PC-9 (cell line): Measurements from ENCODE around the gene KCNQ5. TPM values are rescaled to one million over a fixed set of nuclear protein-coding genes. Genes with fewer than 3 reads are reported as not detected.

Source experiments
- BruUV-seq: library from RNA; stranded (reverse); fragments of 400-500 nt; replicated peaks from 2 replicates; lab custom pipeline; 2021; lab: Mats Ljungman, UMichigan
- CTCF ChIA-PET: fragments of 300-600 bp; sonication (Branson Sonifier 250); formaldehyde crosslinking; loops from one replicate; lab custom pipeline; 2022; ENCODE audit warnings: antibody characterized with exemption; lab: Charles Lee
- POLR2A ChIA-PET: fragments of 300-600 bp; sonication (Branson Sonifier 250); formaldehyde crosslinking; loops from one replicate; lab custom pipeline; 2022; ENCODE audit warnings: antibody characterized with exemption; ENCODE audit not compliant: unreplicated experiment; lab: Charles Lee
- DNase-seq, 2 experiments: peaks; one replicate each; pipeline versions ENCODE4 v3.0.0 to v3.0.0-alpha.2; 2015 to 2022; ENCODE audit warnings: mixed read lengths in 1 of 2
- H2AFZ ChIP-seq: fragments of 200-600 bp; sonication (generic); 2 replicates; pipeline ENCODE4 v1.8.1; 2017; ENCODE audit warnings: antibody characterized with exemption
- H3F3A ChIP-seq: fragments of 200-600 bp; sonication (generic); 2 replicates; pipeline ENCODE4 v1.8.1; 2017; ENCODE audit warnings: antibody characterized with exemption, mild to moderate bottlenecking, low read depth; ENCODE audit not compliant: insufficient read depth
- H3K27ac ChIP-seq: fragments of 200-600 bp; sonication (generic); 2 replicates; pipeline ENCODE4 v1.6.1; 2016; ENCODE audit warnings: mixed run types
- H3K27me3 ChIP-seq: fragments of 200-600 bp; sonication (generic); 2 replicates; pipeline ENCODE4 v1.6.1; 2016; ENCODE audit warnings: low read depth, mixed run types; ENCODE audit not compliant: insufficient read depth
- H3K36me3 ChIP-seq: fragments of 200-600 bp; sonication (generic); 2 replicates; pipeline ENCODE4 v1.6.1; 2016; ENCODE audit warnings: low read depth, mixed run types
- H3K4me1 ChIP-seq: fragments of 200-600 bp; sonication (generic); replicated peaks from 2 replicates; pipeline ENCODE4 v1.6.1; 2016; ENCODE audit warnings: mixed run types; ENCODE audit not compliant: insufficient read depth
- H3K4me2 ChIP-seq: fragments of 200-600 bp; sonication (generic); 2 replicates; pipeline ENCODE4 v1.6.1; 2017; ENCODE audit warnings: mixed run types
- H3K4me3 ChIP-seq: fragments of 200-600 bp; sonication (generic); 2 replicates; pipeline ENCODE4 v1.6.1; 2016; ENCODE audit warnings: mixed run types
- H3K79me2 ChIP-seq: fragments of 200-600 bp; sonication (generic); 2 replicates; pipeline ENCODE4 v1.6.1; 2017; ENCODE audit warnings: low read depth, mixed run types
- H3K9me2 ChIP-seq: fragments of 200-600 bp; sonication (generic); 2 replicates; pipeline ENCODE4 v1.8.1; 2017; ENCODE audit warnings: mild to moderate bottlenecking; ENCODE audit not compliant: insufficient read depth
- H3K9me3 ChIP-seq: fragments of 200-600 bp; sonication (generic); 2 replicates; pipeline ENCODE4 v1.8.1; 2016; ENCODE audit warnings: low read depth; ENCODE audit not compliant: insufficient read depth
- H4K20me1 ChIP-seq: fragments of 200-600 bp; sonication (generic); 2 replicates; pipeline ENCODE4 v1.8.1; 2017; ENCODE audit not compliant: insufficient read depth
- EZH2 ChIP-seq: fragments of 200-600 bp; sonication (generic); IDR thresholded peaks from 2 replicates; pipeline ENCODE4 v1.8.0; 2017; ENCODE audit warnings: antibody characterized with exemption, low read depth
- intact Hi-C: fragments of 100-400 bp; cut with micrococcal nuclease; formaldehyde crosslinking; loops from one replicate; pipeline ENCODE4 v1.10.0; 2022; ENCODE audit not compliant: unreplicated experiment
- total RNA-seq: library from RNA; stranded (reverse); gene quantifications from 2 replicates; pipeline ENCODE4 v1.2.3, GENCODE V29; 2021
- TF ChIP-seq, protein P1 (sequence below): fragments of 200-600 bp; sonication (generic); conservative IDR thresholded peaks from 2 replicates; pipeline ENCODE4 v1.6.1; 2017; ENCODE audit warnings: mixed run types, antibody characterized with exemption, mild to moderate bottlenecking, moderate library complexity

Gene KCNQ5
- total RNA-seq, 1 experiment from 2014 or later, result 0.20 TPM

DNA sequence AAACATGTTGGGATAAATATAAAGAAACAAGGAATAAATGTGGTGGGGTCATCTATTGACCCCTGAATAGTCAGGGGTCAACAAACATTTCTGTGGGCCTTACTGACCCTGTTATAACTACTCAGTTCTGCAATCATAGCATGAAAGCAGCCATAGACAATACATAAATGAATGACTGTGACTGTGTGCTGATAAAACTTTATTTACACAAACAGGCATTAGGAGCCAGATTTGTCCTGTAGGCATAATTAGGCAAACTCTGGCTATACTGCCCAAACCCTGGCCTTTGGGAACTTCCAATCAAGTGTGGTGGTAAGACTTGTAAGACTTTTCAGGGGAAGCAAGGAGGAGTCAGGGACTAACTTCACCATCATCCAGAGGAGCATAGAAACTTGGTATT, 380.7 kb downstream of the KCNQ5 start:
- Histone ChIP-seq H3K79me2 (no peaks in the 10 kb centered on the region), H3K27ac (no peak overlapping the region), H3K36me3 (no peaks in the 10 kb centered on the region), H3K9me3 (no peaks in the 10 kb centered on the region), H3F3A (no peaks in the 10 kb centered on the region), H3K9me2 (no peaks in the 10 kb centered on the region), H2AFZ (no peak overlapping the region), H4K20me1 (no peaks in the 10 kb centered on the region), H3K4me1 (no peaks in the 10 kb centered on the region), H3K4me3 (no peak overlapping the region), H3K4me2 (no peak overlapping the region), H3K27me3 (no peaks in the 10 kb centered on the region)
- intact Hi-C loops, result no loop called here
- BruUV-seq, result no TSS peak
- CTCF ChIA-PET, result no interaction called here
- DNase-seq, result peak in 1 of 2 experiments; percentile 12
- POLR2A ChIA-PET, result no interaction called here
- no peak for TF ChIP-seq EZH2
- TF ChIP-seq, protein P1, sequence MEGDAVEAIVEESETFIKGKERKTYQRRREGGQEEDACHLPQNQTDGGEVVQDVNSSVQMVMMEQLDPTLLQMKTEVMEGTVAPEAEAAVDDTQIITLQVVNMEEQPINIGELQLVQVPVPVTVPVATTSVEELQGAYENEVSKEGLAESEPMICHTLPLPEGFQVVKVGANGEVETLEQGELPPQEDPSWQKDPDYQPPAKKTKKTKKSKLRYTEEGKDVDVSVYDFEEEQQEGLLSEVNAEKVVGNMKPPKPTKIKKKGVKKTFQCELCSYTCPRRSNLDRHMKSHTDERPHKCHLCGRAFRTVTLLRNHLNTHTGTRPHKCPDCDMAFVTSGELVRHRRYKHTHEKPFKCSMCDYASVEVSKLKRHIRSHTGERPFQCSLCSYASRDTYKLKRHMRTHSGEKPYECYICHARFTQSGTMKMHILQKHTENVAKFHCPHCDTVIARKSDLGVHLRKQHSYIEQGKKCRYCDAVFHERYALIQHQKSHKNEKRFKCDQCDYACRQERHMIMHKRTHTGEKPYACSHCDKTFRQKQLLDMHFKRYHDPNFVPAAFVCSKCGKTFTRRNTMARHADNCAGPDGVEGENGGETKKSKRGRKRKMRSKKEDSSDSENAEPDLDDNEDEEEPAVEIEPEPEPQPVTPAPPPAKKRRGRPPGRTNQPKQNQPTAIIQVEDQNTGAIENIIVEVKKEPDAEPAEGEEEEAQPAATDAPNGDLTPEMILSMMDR, result no peak

- intact Hi-C loops, result no loop called here
- H3K27ac ChIP-seq, result no peak overlapping the region
- H3K9me3 ChIP-seq, result no peaks in the 10 kb centered on the region
- H3K4me1 ChIP-seq, result no peaks in the 10 kb centered on the region
- no peaks in the 10 kb centered on the region for H3K36me3 ChIP-seq
- TF ChIP-seq EZH2, result no peak
- TF ChIP-seq, protein P1, result no peak
- H3K4me3 ChIP-seq, result no peak overlapping the region
- POLR2A ChIA-PET, result no interaction called here
- no peaks in the 10 kb centered on the region for H4K20me1 ChIP-seq
- no peak for DNase-seq
- H3K79me2 ChIP-seq, result no peaks in the 10 kb centered on the region
- no peak overlapping the region for H3K4me2 ChIP-seq
- H2AFZ ChIP-seq, result no peak overlapping the region
- BruUV-seq, result no TSS peak
- no peaks in the 10 kb centered on the region for H3K27me3 ChIP-seq
- CTCF ChIA-PET, result no interaction called here
- no peaks in the 10 kb centered on the region for H3K9me2 ChIP-seq
- H3F3A ChIP-seq, result no peaks in the 10 kb centered on the region
Observed at GRCh38 chr6:73003302-73003701, 381.4 kb downstream of the KCNQ5 start.

- no peaks in the 10 kb centered on the region for H3K36me3 ChIP-seq
- no peaks in the 10 kb centered on the region for H3F3A ChIP-seq
- DNase-seq, result no peak
- intact Hi-C loops, result no loop called here
- POLR2A ChIA-PET, result no interaction called here
- no peaks in the 10 kb centered on the region for H3K9me2 ChIP-seq
- no peaks in the 10 kb centered on the region for H3K27me3 ChIP-seq
- H3K4me2 ChIP-seq, result no peak overlapping the region
- TF ChIP-seq EZH2, result no peak
- TF ChIP-seq, protein P1, result no peak
- no peaks in the 10 kb centered on the region for H3K4me1 ChIP-seq
- H3K4me3 ChIP-seq, result no peak overlapping the region
- BruUV-seq, result no TSS peak
- CTCF ChIA-PET, result no interaction called here
- H3K79me2 ChIP-seq, result no peaks in the 10 kb centered on the region
- no peaks in the 10 kb centered on the region for H3K9me3 ChIP-seq
- H4K20me1 ChIP-seq, result no peaks in the 10 kb centered on the region
- no peak overlapping the region for H3K27ac ChIP-seq
- H2AFZ ChIP-seq, result no peak overlapping the region
Observed at GRCh38 chr6:73004231-73004630, 382.4 kb downstream of the KCNQ5 start.
